Karpas-422 (cell line): ENCODE data around the gene SHISAL2A. TPM values are rescaled to one million over a fixed set of nuclear protein-coding genes. Genes with fewer than 3 reads are reported as not detected.
A peak's percentile ranks its signal among the peaks of the same experiment; 100 is the strongest.

ENCODE experiments used
- DNase-seq: peaks from one replicate; pipeline ENCODE4 v3.0.0-alpha.2; 2015
- H2AFZ ChIP-seq: fragments of 200-600 bp; sonication (generic); 2 replicates; pipeline ENCODE4 v1.6.1; 2014; ENCODE audit warnings: antibody characterized with exemption, low read length, mixed read lengths
- H3K27ac ChIP-seq: fragments of 200-600 bp; sonication (generic); 2 replicates; pipeline ENCODE4 v1.5.1; 2014; ENCODE audit warnings: mild to moderate bottlenecking, low read length, moderate library complexity
- H3K27me3 ChIP-seq: fragments of 200-600 bp; sonication (generic); 2 replicates; pipeline ENCODE4 v1.6.1; 2014; ENCODE audit warnings: low read length, mixed read lengths
- H3K36me3 ChIP-seq: fragments of 200-600 bp; sonication (generic); 2 replicates; pipeline ENCODE4 v1.6.1; 2014; ENCODE audit warnings: low read length, mixed read lengths; ENCODE audit not compliant: insufficient read depth
- H3K4me1 ChIP-seq: fragments of 200-600 bp; sonication (generic); 2 replicates; pipeline ENCODE4 v1.6.1; 2014; ENCODE audit warnings: mild to moderate bottlenecking, low read length, mixed read lengths
- H3K4me2 ChIP-seq: fragments of 200-600 bp; sonication (generic); 2 replicates; pipeline ENCODE4 v1.6.1; 2014; ENCODE audit warnings: low read length, low read depth, mild to moderate bottlenecking; ENCODE audit not compliant: poor library complexity, severe bottlenecking
- H3K4me3 ChIP-seq: fragments of 200-600 bp; sonication (generic); 2 replicates; pipeline ENCODE4 v1.5.1; 2014; ENCODE audit warnings: mild to moderate bottlenecking, antibody characterized with exemption, low read length, mixed read lengths
- H3K79me2 ChIP-seq: fragments of 200-600 bp; sonication (generic); 2 replicates; pipeline ENCODE4 v1.6.1; 2014; ENCODE audit warnings: mild to moderate bottlenecking, low read length, mixed read lengths
- H3K9ac ChIP-seq: fragments of 200-600 bp; sonication (generic); 2 replicates; pipeline ENCODE4 v1.6.0; 2014; ENCODE audit warnings: low read length
- H3K9me2 ChIP-seq: fragments of 200-600 bp; sonication (generic), shearing (Covaris generic); replicated peaks from 2 replicates; pipeline ENCODE4 v1.6.0; 2014; ENCODE audit warnings: mild to moderate bottlenecking, low read length, moderate library complexity; ENCODE audit not compliant: insufficient read depth
- H3K9me3 ChIP-seq: fragments of 300-700, 200-600 bp; sonication (generic); 2 replicates; pipeline ENCODE4 v1.6.1; 2014; ENCODE audit warnings: low read length, mixed read lengths
- H4K20me1 ChIP-seq: fragments of 200-600 bp; sonication (generic); 2 replicates; pipeline ENCODE4 v1.6.1; 2014; ENCODE audit warnings: mild to moderate bottlenecking, antibody characterized with exemption, low read length, low read depth; ENCODE audit not compliant: insufficient read depth
- total RNA-seq: library from RNA; depleted of rRNA; stranded (reverse); fragments of >200 nt; shearing (Covaris generic); gene quantifications from 2 replicates; pipeline ENCODE4 v1.2.3, GENCODE V29; 2014; ENCODE audit warnings: low replicate concordance

SHISAL2A gene
- total RNA-seq, 1 experiment from 2014 or later, result not detected

DNA sequence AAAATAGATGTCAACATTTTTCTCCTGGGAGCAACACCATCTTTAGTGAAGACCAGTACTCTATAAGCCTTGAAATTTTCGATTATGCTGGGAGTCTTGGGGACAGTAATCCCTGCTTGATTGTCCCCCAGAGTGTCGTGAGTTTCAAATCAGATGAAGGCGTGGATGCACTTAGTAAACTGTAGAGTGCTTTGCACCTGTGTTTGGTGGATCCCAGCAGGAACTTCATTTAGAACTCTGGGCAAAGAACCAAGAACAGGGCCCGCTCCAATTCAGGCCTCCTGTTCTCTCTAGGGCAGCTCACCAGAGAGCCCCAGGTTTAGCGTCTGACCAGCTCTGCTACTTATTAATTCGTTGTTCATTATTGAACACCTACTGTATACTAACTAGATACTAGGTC, 29.3 kb upstream of the SHISAL2A start:
- H3K4me1 ChIP-seq, result peaks cover 27% of the 10 kb centered on the region
- no peaks in the 10 kb centered on the region for H3K9me2 ChIP-seq

GRCh38 chr1:52604063-52604770, 28.8 kb upstream of the SHISAL2A start:
- Histone ChIP-seq H3K9ac (peak overlapping the region; percentile 95; the same call in 1 of the 2 replicates), H2AFZ (no peak overlapping the region), H3K36me3 (peaks cover 32% of the 10 kb centered on the region), H3K9me3 (no peaks in the 10 kb centered on the region), H3K9me2 (no peaks in the 10 kb centered on the region), H3K27ac (no peak overlapping the region), H3K4me1 (peaks cover 27% of the 10 kb centered on the region), H3K27me3 (no peaks in the 10 kb centered on the region), H3K4me3 (peak overlapping the region; percentile 87; the same call in 1 of the 2 replicates), H3K79me2 (peaks cover 41% of the 10 kb centered on the region), H3K4me2 (peak overlapping the region; percentile 93), H4K20me1 (no peaks in the 10 kb centered on the region)
- DNase-seq, result no peak

More for the DNA sequence above, 29.3 kb upstream of the SHISAL2A start:
- peak overlapping the region; percentile 93 for H3K4me2 ChIP-seq
- H3K27ac ChIP-seq, result no peak overlapping the region; the same call in 1 of the 2 replicates
- H3K36me3 ChIP-seq, result peaks cover 29% of the 10 kb centered on the region
- no peak overlapping the region for H2AFZ ChIP-seq
- H3K9me3 ChIP-seq, result no peaks in the 10 kb centered on the region
- H3K79me2 ChIP-seq, result peaks cover 41% of the 10 kb centered on the region
- peak overlapping the region; percentile 87 for H3K4me3 ChIP-seq
- DNase-seq, result no peak
- no peaks in the 10 kb centered on the region for H3K27me3 ChIP-seq
- peak overlapping the region; percentile 95 for H3K9ac ChIP-seq
- H4K20me1 ChIP-seq, result no peaks in the 10 kb centered on the region

- Histone ChIP-seq H3K4me1 (no peaks in the 10 kb centered on the region), H3K27me3 (no peaks in the 10 kb centered on the region), H3K9ac (no peak overlapping the region), H3K9me3 (no peaks in the 10 kb centered on the region), H2AFZ (no peak overlapping the region), H3K27ac (no peak overlapping the region), H4K20me1 (no peaks in the 10 kb centered on the region), H3K9me2 (no peaks in the 10 kb centered on the region), H3K36me3 (0 out of 2 replicates have a peak, but pooled peaks cover under 1% of the 10 kb centered on the region), H3K79me2 (no peaks in the 10 kb centered on the region), H3K4me2 (no peak overlapping the region), H3K4me3 (no peak overlapping the region)
- DNase-seq, result no peak
These were observed 19.2 kb upstream of the SHISAL2A start for GRCh38 chr1:52613636-52614373.

DNA sequence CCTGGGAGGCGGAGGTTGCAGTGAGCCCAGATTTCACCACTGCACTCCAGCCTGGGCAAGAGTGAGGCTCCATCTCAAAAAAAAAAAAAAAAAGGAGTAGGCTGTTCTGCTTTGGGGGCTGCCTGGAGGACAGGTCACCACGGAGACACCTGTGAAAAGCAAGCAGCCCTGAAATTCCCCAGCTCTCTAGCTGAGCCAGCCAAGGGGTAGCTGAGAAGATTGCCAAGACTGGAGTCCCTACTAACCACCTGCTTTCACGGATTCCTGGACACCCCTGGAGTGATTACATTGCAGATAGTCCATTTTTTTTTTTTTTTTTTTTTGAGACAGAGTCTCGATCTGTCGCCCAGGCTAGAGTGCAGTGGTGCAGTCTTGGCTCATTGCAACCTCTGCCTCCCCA, 18.3 kb upstream of the SHISAL2A start:
- Histone ChIP-seq H3K4me2 (no peak overlapping the region), H3K4me1 (no peaks in the 10 kb centered on the region), H3K4me3 (no peak overlapping the region), H2AFZ (no peak overlapping the region), H4K20me1 (no peaks in the 10 kb centered on the region), H3K79me2 (no peaks in the 10 kb centered on the region), H3K36me3 (no peaks in the 10 kb centered on the region), H3K27ac (no peak overlapping the region), H3K9ac (no peak overlapping the region), H3K27me3 (no peaks in the 10 kb centered on the region), H3K9me3 (no peaks in the 10 kb centered on the region), H3K9me2 (no peaks in the 10 kb centered on the region)
- no peak for DNase-seq

DNA sequence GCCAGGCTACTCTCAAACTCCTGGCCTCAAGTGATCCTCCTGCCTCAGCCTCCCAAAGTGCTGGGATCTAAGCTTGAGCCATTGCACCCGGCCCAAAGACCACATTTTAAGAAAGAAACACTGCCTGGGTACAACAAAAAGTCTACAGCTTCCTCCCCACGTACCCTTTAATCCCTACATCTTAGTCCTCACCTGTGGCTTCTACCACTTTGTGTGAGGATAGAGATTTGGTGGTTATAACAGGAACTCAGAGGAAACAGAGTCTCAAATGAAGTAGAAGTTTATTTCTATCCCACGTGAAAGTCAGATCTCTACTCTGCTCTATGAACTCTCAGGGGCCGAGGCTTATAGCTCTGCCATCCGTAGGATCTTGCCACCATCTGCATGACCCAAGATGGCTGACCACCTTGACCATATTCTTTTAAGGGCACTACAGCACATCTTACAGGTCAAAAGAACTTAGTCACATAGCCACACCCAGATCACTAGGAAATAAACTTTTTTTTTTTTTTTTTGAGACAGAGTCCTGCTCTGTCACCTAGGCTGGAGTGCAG, 17.4 kb upstream of the SHISAL2A start:
- no peak overlapping the region for H3K9ac ChIP-seq
- no peaks in the 10 kb centered on the region for H4K20me1 ChIP-seq
- H3K4me3 ChIP-seq, result no peak overlapping the region
- no peaks in the 10 kb centered on the region for H3K36me3 ChIP-seq
- H3K27ac ChIP-seq, result no peak overlapping the region
- H2AFZ ChIP-seq, result no peak overlapping the region
- no peaks in the 10 kb centered on the region for H3K9me3 ChIP-seq
- H3K79me2 ChIP-seq, result no peaks in the 10 kb centered on the region
- H3K4me1 ChIP-seq, result no peaks in the 10 kb centered on the region
- no peak for DNase-seq
- H3K4me2 ChIP-seq, result no peak overlapping the region
- no peaks in the 10 kb centered on the region for H3K9me2 ChIP-seq
- no peaks in the 10 kb centered on the region for H3K27me3 ChIP-seq

DNA sequence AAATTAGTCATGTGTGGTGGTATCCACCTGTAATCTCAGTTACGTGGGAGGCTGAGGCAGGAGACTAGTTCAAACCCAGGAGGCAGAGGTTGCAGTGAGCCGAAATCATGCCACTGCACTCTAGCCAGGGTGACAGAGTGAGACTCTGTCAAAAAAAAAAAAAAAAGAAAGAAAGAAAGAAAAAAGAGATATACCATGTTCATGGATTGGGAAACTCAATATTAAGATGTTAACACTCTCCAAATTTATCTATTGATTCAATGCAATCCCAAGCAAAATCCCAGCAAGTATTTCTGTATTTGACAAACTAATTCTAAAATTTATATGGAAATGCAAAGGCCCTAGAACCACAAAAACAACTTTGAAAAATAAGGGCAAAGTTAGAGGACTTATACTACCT, 11.0 kb upstream of the SHISAL2A start:
- H3K4me3 ChIP-seq, result no peak overlapping the region
- H3K4me2 ChIP-seq, result no peak overlapping the region
- H3K4me1 ChIP-seq, result no peaks in the 10 kb centered on the region
- H3K9me2 ChIP-seq, result no peaks in the 10 kb centered on the region
- no peak overlapping the region for H3K9ac ChIP-seq
- H3K36me3 ChIP-seq, result no peaks in the 10 kb centered on the region
- no peaks in the 10 kb centered on the region for H3K79me2 ChIP-seq
- H4K20me1 ChIP-seq, result no peaks in the 10 kb centered on the region
- no peaks in the 10 kb centered on the region for H3K9me3 ChIP-seq
- no peak overlapping the region for H2AFZ ChIP-seq
- DNase-seq, result no peak
- H3K27me3 ChIP-seq, result no peaks in the 10 kb centered on the region
- H3K27ac ChIP-seq, result no peak overlapping the region

DNA sequence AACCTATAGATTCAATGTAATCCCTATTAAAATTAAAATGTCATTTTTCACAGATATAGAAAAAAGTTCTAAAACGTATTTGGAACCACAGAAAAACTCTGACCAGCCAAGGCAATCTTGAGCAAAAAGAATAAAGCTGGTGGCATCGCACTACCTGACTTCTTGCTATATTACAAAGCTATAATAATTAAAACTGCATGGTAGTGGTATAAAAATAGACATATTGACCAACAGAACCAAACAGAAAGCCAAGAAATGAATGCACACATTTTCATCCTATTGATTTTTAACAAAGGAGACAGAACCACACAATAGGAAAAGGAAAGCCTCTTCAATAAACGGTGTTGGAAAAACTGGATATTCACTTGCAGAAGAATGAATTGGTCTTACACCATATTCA, 9.2 kb upstream of the SHISAL2A start:
- no peak for DNase-seq
- no peaks in the 10 kb centered on the region for H3K9me2 ChIP-seq
- H3K4me1 ChIP-seq, result no peaks in the 10 kb centered on the region
- no peaks in the 10 kb centered on the region for H4K20me1 ChIP-seq
- H2AFZ ChIP-seq, result no peak overlapping the region
- H3K79me2 ChIP-seq, result no peaks in the 10 kb centered on the region
- H3K36me3 ChIP-seq, result no peaks in the 10 kb centered on the region
- H3K27me3 ChIP-seq, result no peaks in the 10 kb centered on the region
- no peak overlapping the region for H3K9ac ChIP-seq
- no peak overlapping the region for H3K27ac ChIP-seq
- H3K9me3 ChIP-seq, result no peaks in the 10 kb centered on the region
- no peak overlapping the region for H3K4me3 ChIP-seq
- H3K4me2 ChIP-seq, result no peak overlapping the region

DNA sequence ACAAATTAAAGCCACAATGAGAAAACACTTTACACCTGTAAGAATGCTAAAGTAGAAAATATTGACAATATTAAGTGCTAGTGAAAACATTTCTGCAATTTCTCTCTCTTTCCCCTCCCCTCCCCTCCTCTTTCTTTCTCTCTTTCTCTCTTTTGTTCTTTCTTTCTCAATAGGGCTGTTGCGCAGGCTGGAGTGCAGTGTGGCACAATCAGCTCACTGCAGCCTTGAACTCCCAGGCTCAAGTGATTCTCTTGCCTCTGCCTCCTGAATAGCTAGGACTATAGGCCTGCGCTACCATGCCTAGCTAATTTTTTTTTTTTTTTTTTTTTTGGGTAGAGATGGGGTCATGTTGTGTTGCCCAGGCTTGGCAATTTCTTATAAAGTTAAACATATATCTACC, 5.9 kb upstream of the SHISAL2A start:
- no peaks in the 10 kb centered on the region for H4K20me1 ChIP-seq
- H3K9me2 ChIP-seq, result no peaks in the 10 kb centered on the region
- DNase-seq, result no peak
- H3K9me3 ChIP-seq, result no peaks in the 10 kb centered on the region
- H3K36me3 ChIP-seq, result no peaks in the 10 kb centered on the region
- no peak overlapping the region for H2AFZ ChIP-seq
- H3K27ac ChIP-seq, result no peak overlapping the region
- no peak overlapping the region for H3K4me3 ChIP-seq
- H3K27me3 ChIP-seq, result no peaks in the 10 kb centered on the region
- H3K4me2 ChIP-seq, result no peak overlapping the region
- no peaks in the 10 kb centered on the region for H3K79me2 ChIP-seq
- no peaks in the 10 kb centered on the region for H3K4me1 ChIP-seq
- H3K9ac ChIP-seq, result no peak overlapping the region
